Stomach smooth muscle (tissue), 2 donors: ENCODE measurements around the gene DNAJC8.

ENCODE experiments used
- H3K27ac ChIP-seq: one replicate; pipeline ENCODE4 v1.7.0; 2013; ENCODE audit warnings: mild to moderate bottlenecking, low read length, inconsistent platforms
- H3K27me3 ChIP-seq, 2 donors: one replicate each; pipeline ENCODE4 v1.7.0; 2013; ENCODE audit warnings: low read length in 2 of 2; ENCODE audit not compliant: insufficient read depth in 2 of 2, control insufficient read depth in 1 of 2
- H3K36me3 ChIP-seq, 2 donors: one replicate each; pipeline ENCODE4 v1.7.0; 2013; ENCODE audit warnings: low read length in 2 of 2; ENCODE audit not compliant: control insufficient read depth in 2 of 2, insufficient read depth in 2 of 2
- H3K4me1 ChIP-seq: one replicate; pipeline ENCODE4 v1.7.0; 2013; ENCODE audit warnings: low read length; ENCODE audit not compliant: control insufficient read depth, insufficient read depth
- H3K4me3 ChIP-seq, 2 donors: one replicate each; pipeline ENCODE4 v1.7.0; 2013; ENCODE audit warnings: low read length in 2 of 2
- H3K9ac ChIP-seq, 2 donors: one replicate each; pipeline ENCODE4 v1.7.0; 2013; ENCODE audit warnings: low read length in 2 of 2, mild to moderate bottlenecking in 1 of 2
- H3K9me3 ChIP-seq, 2 donors: one replicate each; pipeline ENCODE4 v1.7.0; 2013; ENCODE audit warnings: low read length in 2 of 2; ENCODE audit not compliant: control insufficient read depth in 2 of 2
- donor health status: healthy.
- donor health status: Pancreatic carcinoma.

The DNAJC8 gene

DNA sequence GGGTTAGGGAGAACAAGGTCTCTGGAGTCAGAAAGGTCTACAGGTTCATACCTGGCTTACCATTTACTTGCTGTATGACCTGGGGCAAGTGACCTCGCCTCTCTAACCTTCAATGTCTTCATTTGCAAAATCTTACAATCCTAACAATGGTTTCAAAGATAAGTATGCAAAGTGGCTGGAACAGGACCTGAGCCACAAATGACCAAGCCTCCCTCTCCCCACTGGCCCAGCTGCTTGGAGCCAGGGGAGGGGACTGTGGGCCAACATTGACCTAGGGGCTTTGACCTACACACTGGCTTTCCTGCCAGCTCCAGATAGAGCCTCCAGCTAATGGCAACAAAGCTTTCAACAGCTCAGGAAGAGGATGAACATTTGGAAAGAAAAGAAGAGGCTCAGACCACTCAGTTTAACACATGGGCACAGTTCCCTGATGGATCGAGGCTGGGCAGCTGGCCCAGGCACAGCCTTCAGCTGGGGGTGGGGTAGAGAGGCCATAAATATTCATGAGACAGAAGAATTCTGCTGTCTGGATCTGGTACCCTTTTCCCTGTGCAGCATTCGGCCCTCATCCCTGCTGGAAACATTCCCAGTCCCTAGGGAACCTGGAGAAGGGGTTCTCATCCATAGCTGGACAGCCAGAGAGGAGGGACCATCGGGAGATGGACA, 69.2 kb downstream of the DNAJC8 start:
- Histone ChIP-seq H3K9ac (no peak overlapping the region), H3K9me3 (no peaks in the 10 kb centered on the region)

DNA sequence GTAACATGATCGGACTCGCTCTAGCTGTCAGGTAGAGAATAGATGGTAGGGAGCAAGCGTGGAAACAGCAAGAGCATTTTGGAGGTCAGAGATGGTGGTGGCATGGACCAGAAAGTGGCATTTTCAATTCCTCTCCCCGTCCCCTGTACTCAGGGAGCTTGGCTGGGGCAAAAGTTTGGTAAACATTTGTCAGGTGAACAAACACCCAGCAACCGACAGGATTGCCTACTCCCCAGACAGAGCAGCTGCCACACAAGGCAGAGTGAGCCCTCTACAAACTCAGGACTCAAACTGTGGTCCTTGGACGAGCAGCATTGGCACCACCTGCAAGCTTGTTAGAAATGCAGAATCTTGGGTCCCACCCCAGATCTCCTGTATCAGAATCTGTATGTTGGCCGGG, 70.7 kb downstream of the DNAJC8 start:
- Histone ChIP-seq H3K27me3 (no peaks in the 10 kb centered on the region), H3K9me3 (no peaks in the 10 kb centered on the region), H3K9ac (no peak overlapping the region), H3K36me3 (no peaks in the 10 kb centered on the region), H3K4me1 (no peaks in the 10 kb centered on the region), H3K27ac (no peak overlapping the region), H3K4me3 (no peak overlapping the region)

More for the DNA sequence above, 69.2 kb downstream of the DNAJC8 start:
- Histone ChIP-seq H3K4me1 (no peaks in the 10 kb centered on the region), H3K36me3 (no peaks in the 10 kb centered on the region), H3K4me3 (no peak overlapping the region), H3K27ac (no peak overlapping the region), H3K27me3 (no peaks in the 10 kb centered on the region)

DNA sequence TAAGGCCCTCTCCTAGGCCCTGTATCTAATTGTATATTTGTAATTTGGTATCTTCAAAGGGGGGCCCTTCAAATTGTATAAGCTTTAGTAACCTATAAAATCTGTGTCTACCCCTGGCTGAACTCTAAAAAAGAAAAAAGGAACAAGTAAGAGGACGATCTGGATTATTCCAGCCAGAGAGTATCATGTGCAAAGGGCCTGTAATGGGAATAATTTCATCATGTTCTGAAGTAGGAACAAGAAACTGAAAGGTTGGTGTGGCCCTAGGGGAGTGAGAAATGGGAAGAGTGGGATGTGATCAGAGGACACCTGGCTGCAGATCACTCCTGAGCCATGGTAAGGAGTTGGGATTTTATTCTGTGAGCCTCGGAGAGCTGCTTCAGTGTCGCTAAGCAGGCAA, 71.1 kb downstream of the DNAJC8 start:
- H3K36me3 ChIP-seq, result no peaks in the 10 kb centered on the region
- H3K9ac ChIP-seq, result no peak overlapping the region
- H3K9me3 ChIP-seq, result no peaks in the 10 kb centered on the region
- no peaks in the 10 kb centered on the region for H3K4me1 ChIP-seq
- H3K27me3 ChIP-seq, result no peaks in the 10 kb centered on the region
- H3K27ac ChIP-seq, result no peak overlapping the region
- no peak overlapping the region for H3K4me3 ChIP-seq

DNA sequence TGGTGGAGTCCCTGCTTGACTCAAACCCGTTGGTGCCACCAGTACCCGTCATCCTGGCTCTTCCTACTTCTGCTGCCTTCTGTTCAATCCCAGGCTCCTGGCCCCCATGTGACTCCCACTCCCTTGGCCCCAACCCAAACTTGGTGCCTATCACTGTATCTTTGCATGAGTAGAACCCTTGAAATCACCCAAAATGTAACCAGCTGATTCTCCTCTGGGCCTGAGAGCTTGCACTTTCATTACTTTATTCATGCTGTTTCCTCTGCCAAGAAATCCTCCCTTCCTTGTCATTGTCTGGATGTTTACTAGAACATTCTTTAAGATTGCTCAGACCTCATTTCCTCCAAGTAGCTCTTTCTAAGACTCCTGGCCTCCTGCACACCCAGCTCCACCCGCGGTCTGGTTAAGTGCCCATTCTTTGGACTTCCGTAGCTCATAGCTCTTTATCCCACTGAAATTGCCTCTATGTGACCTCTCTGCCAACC, 72.0 kb downstream of the DNAJC8 start:
- Histone ChIP-seq H3K9me3 (no peaks in the 10 kb centered on the region), H3K27ac (no peak overlapping the region), H3K9ac (no peak overlapping the region), H3K36me3 (no peaks in the 10 kb centered on the region), H3K4me1 (no peaks in the 10 kb centered on the region), H3K4me3 (no peak overlapping the region), H3K27me3 (no peaks in the 10 kb centered on the region)

- Histone ChIP-seq H3K36me3 (no peaks in the 10 kb centered on the region), H3K27ac (no peak overlapping the region), H3K9ac (no peak overlapping the region), H3K4me3 (no peak overlapping the region), H3K9me3 (no peaks in the 10 kb centered on the region), H3K27me3 (no peaks in the 10 kb centered on the region), H3K4me1 (no peaks in the 10 kb centered on the region)
Measured at GRCh38 chr1:28159680-28160079, 73.1 kb downstream of the DNAJC8 start.

DNA sequence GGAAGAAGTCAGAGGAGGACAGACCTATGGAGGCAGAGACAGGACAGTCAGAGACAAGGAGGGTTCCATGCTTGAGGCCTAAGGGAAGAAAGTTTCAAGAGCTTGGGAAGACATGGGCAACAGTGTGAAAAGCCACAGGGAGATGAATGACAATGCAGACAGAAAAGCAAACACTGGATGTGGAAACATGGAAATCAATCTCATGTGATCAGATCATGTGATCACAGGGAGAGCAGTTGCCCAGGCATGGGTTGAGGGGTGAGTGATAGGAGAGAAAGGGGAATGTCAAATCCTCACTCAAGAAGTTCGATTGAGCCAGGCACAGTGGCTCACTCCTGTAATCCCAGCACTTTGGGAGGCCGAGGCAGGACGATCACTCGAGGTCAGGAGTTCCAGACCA, 73.6 kb downstream of the DNAJC8 start:
- Histone ChIP-seq H3K9ac (no peak overlapping the region), H3K36me3 (no peaks in the 10 kb centered on the region), H3K4me1 (no peaks in the 10 kb centered on the region), H3K4me3 (no peak overlapping the region), H3K27ac (no peak overlapping the region), H3K27me3 (no peaks in the 10 kb centered on the region), H3K9me3 (no peaks in the 10 kb centered on the region)

- Histone ChIP-seq H3K9ac (no peak overlapping the region), H3K27me3 (no peaks in the 10 kb centered on the region), H3K27ac (no peak overlapping the region), H3K36me3 (no peaks in the 10 kb centered on the region), H3K4me3 (no peak overlapping the region), H3K4me1 (no peaks in the 10 kb centered on the region), H3K9me3 (no peaks in the 10 kb centered on the region)
Measured at GRCh38 chr1:28157894-28158293, 74.9 kb downstream of the DNAJC8 start.

DNA sequence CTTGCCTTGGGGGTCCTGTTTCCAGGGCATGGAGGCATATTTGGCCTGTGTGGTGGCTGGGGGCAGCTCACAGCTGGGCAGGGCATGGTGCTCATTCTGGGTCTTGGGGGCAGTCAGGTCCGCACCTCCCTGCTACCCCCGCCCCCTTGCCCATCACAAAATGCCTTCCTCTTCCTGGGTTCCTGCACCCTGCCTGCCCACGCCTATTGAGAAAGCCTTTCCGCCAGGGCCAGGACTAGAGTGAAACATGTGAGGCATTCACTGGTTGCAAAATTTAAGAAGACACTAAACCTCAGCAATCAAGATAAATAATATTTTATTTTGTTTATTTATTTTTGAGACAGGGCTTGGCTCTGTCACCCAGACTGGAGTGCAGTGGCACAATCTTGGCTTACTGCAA, 76.0 kb downstream of the DNAJC8 start:
- Histone ChIP-seq H3K27ac (no peak overlapping the region), H3K27me3 (no peaks in the 10 kb centered on the region), H3K9ac (no peak overlapping the region), H3K9me3 (no peaks in the 10 kb centered on the region), H3K4me1 (no peaks in the 10 kb centered on the region), H3K4me3 (no peak overlapping the region), H3K36me3 (no peaks in the 10 kb centered on the region)

DNA sequence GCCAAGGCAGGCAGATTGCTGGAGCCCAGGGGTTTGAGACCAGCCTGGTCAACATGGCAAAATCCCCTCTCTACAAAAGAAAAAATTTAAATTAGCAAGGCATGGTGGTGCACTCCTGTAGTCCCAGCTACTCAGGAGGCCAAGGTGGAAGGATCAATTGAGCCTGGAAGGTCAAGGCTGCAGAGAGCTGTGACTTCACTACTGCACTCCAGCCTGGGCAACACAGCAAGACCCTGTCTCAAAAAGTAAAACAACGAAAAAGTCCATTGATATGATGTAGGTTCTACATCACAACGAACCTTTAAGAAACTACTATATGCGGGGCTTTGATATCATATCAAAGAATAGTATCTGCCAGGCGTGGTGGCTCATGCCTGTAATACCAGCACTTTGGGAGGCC, 77.2 kb downstream of the DNAJC8 start:
- H3K4me3 ChIP-seq, result no peak overlapping the region
- no peak overlapping the region for H3K27ac ChIP-seq
- no peaks in the 10 kb centered on the region for H3K27me3 ChIP-seq

DNA sequence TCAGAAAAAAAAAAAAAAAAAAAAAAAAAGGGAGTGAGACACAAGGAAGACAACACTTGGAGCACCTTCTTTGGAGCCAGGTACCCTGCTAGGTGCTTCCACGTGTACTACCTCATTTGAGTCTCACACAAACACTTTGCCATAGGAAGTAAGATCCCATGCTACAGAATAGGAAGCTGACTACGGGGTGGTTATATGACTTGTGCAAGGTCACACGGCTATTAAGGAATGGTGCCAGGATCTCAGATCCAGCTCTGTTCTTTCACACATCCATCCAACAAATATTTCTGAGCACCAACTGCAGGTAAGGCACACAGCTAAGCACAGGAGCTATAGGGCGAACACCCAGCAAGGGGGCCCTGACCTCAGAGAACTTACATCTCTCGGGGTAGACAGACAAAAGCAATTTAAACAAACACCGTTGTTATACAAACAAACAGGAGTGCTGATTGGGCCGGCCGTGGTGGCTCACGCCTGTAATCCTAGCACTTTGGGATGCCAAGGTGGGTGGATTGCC, 78.7 kb downstream of the DNAJC8 start:
- Histone ChIP-seq H3K4me1 (no peaks in the 10 kb centered on the region), H3K27me3 (no peaks in the 10 kb centered on the region), H3K9ac (no peak overlapping the region), H3K36me3 (no peaks in the 10 kb centered on the region), H3K4me3 (no peak overlapping the region), H3K9me3 (no peaks in the 10 kb centered on the region), H3K27ac (no peak overlapping the region)

More for the DNA sequence above, 77.2 kb downstream of the DNAJC8 start:
- H3K9me3 ChIP-seq, result no peaks in the 10 kb centered on the region
- H3K36me3 ChIP-seq, result no peaks in the 10 kb centered on the region
- H3K9ac ChIP-seq, result no peak overlapping the region
- H3K4me1 ChIP-seq, result no peaks in the 10 kb centered on the region
